Kidney (tissue), 14 donors: Measurements from ENCODE around the gene IRX2. TPM values are rescaled to one million over a fixed set of nuclear protein-coding genes. Genes with fewer than 3 reads are reported as not detected.

Source experiments
- DNase-seq, 5 donors: peaks; one replicate each; pipeline ENCODE4 v3.0.0-alpha.2; 2013 to 2020
- FAIRE-seq: peaks from 2 replicates; lab custom pipeline; 2012; peaks lifted over from hg19 to GRCh38; lab: Jason Lieb, UNC
- H3K27ac ChIP-seq, 2 donors: one replicate each; pipeline ENCODE4 v1.7.0; 2013; ENCODE audit warnings: low read depth in 2 of 2, low read length in 2 of 2, inconsistent platforms in 1 of 2
- H3K27me3 ChIP-seq: one replicate; pipeline ENCODE4 v1.7.1; 2013; ENCODE audit warnings: low read length, inconsistent platforms; ENCODE audit not compliant: control insufficient read depth, insufficient read depth
- H3K36me3 ChIP-seq, 3 donors: one replicate each; pipeline versions ENCODE4 v1.7.0 to v1.7.1; 2013; ENCODE audit warnings: low read length in 3 of 3, control low read depth in 1 of 3, inconsistent platforms in 1 of 3; ENCODE audit not compliant: insufficient read depth in 3 of 3, control insufficient read depth in 2 of 3
- H3K4me1 ChIP-seq, 3 donors: one replicate each; pipeline versions ENCODE4 v1.7.0 to v1.7.1; 2013; ENCODE audit warnings: low read length in 3 of 3, inconsistent platforms in 1 of 3, low read depth in 1 of 3; ENCODE audit not compliant: control insufficient read depth in 2 of 3, insufficient read depth in 2 of 3
- H3K4me3 ChIP-seq, 3 donors: one replicate each; pipeline versions ENCODE4 v1.7.0 to v1.8.1; 2013; ENCODE audit warnings: low read length in 3 of 3, control low read depth in 1 of 3, inconsistent platforms in 1 of 3
- H3K9ac ChIP-seq, 3 donors: one replicate each; pipeline versions ENCODE4 v1.7.0 to v1.7.1; 2013; ENCODE audit warnings: low read length in 3 of 3, control low read depth in 1 of 3, inconsistent platforms in 1 of 3
- H3K9me3 ChIP-seq, 3 donors: one replicate each; pipeline versions ENCODE4 v1.7.0 to v1.7.1; 2013; ENCODE audit warnings: low read length in 3 of 3, control low read depth in 1 of 3, inconsistent platforms in 1 of 3; ENCODE audit not compliant: control insufficient read depth in 2 of 3, insufficient read depth in 1 of 3
- intact Hi-C: fragments of 100-400 bp; cut with DNase I; formaldehyde crosslinking; loops from one replicate; pipeline ENCODE4 v1.11.1; 2022
- polyA plus RNA-seq: library from polyadenylated mRNA; stranded (reverse); fragments of 350-450 nt; fragmentation: Illumina TruSeq; extraction: RNeasy Lipid Tissue Mini Kit (QIAGEN cat#74804); gene quantifications from one replicate; pipeline ENCODE4 v1.2.3, GENCODE V29; 2014; ENCODE audit warnings: low read depth, low replicate concordance; ENCODE audit not compliant: insufficient read depth
- total RNA-seq: library from RNA; stranded (reverse); fragmentation: NEBNext Ultra II Directional; extraction: Animal tissue kit (Norgen Biotek cat#: 25700); gene quantifications from one replicate; pipeline ENCODE4 v1.2.1, GENCODE V29; 2021
- TF ChIP-seq, protein P1 (sequence below): IDR thresholded peaks from 3 replicates; pipeline ENCODE4 v1.5.1; 2012; ENCODE audit warnings: mild to moderate bottlenecking, moderate library complexity, borderline replicate concordance; ENCODE audit not compliant: insufficient read depth; ENCODE audit errors: extremely low read depth
- donor health status: control.
- donor health status: control.
- donor health status: control.
- donor health status: control.
- donor health status: control.
- donor health status: DM: yes; HTN: yes; CAD: no.
- donor health status: Normal renal cell carcinoma (clear cell type).

Gene IRX2
- total and polyA plus RNA-seq, 2 donors from 2014 or later: 11.7 to 44.2 TPM

DNA sequence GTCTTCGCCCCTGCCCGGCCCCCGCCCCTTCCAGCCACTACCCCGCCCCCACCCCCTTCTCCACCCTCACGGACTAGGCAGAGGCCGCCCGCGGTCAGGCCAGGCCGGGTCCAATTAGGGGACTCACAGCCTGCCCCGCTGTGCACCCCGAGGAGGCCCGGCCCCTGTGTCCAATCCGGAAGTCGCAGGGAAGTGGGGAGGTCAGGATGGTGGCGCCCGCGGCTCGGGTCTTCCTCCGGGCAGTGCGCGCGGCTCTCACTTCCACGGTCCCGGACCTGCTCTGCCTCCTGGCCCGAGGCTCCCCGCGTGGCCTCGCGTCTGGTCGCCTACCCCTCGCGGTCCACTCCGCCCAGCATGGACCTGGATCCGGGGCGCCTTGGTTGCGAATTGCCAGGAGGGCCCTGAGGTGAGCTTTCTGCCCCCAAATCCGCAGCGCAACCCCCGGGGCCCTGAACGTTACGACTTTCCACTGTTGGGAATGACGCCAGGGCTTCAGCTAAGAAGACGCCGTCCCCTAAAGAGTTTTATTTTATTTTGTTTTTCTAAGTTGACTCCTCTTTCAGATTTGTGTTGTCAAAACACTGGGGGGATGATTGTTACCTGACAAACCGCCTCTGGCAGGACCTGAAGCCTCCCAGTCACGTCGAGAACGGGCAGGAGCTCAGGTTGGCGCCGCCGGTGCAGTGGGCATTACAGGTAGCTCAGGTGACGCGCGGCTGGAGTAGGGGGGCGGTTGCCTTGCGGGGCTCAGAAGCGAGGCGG, 763 bp upstream of the IRX2 start:
- H3K9ac ChIP-seq: no peak overlapping the region
- peaks cover 0 to 10% (median 0%) of the 10 kb centered on the region in 3 donors for H3K4me1 ChIP-seq
- FAIRE-seq (no peak), DNase-seq (peak in 3 of 5 donors; percentile 39 to 91 (median 58))
- H3K36me3 ChIP-seq: no peaks in the 10 kb centered on the region
- TF ChIP-seq, protein P1, sequence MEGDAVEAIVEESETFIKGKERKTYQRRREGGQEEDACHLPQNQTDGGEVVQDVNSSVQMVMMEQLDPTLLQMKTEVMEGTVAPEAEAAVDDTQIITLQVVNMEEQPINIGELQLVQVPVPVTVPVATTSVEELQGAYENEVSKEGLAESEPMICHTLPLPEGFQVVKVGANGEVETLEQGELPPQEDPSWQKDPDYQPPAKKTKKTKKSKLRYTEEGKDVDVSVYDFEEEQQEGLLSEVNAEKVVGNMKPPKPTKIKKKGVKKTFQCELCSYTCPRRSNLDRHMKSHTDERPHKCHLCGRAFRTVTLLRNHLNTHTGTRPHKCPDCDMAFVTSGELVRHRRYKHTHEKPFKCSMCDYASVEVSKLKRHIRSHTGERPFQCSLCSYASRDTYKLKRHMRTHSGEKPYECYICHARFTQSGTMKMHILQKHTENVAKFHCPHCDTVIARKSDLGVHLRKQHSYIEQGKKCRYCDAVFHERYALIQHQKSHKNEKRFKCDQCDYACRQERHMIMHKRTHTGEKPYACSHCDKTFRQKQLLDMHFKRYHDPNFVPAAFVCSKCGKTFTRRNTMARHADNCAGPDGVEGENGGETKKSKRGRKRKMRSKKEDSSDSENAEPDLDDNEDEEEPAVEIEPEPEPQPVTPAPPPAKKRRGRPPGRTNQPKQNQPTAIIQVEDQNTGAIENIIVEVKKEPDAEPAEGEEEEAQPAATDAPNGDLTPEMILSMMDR: no peak
- intact Hi-C loops: no loop called here
- H3K4me3 ChIP-seq: peak overlapping the region in 1 of 3 donors; percentile 32
- H3K27ac ChIP-seq: peak overlapping the region in 1 of 2 donors; percentile 51
- no peaks in the 10 kb centered on the region for H3K9me3 ChIP-seq
- peaks cover 49% of the 10 kb centered on the region for H3K27me3 ChIP-seq

DNA sequence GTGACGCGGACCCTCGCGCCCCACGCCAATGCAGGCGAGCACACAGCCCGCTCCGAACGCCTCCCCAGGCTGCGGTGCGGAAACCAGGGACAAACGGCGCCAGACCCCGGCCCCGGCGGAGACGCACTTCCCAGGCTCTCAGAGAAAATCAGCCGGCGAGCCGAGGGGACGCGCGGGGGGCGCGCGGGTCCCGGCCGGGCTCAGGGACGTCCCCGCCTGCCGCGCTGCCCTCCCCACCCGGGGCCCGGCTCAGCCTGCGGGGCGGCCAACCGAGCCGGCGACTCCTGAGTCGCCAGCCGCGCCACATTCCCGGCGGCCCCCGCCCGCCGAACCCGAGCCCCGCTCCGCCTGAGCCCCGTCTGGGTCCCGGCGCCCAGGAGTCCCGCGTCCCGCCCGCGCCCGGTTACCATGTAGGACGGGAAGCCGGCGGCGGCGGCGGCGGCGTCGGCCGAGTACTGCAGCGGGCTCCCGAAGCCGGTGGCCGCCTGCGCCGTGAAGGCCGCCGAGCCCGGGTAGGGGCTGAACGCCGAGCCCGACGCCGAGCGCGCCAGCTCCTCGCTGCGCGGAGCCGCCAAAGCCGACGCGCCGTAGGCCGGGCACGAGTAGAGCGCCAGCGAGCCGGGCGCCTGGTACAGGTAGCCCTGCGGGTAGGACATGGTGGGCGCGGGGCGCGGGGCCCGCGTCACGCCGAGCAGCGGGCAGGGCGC, 566 bp downstream of the IRX2 start:
- intact Hi-C loops: no loop called here
- Histone ChIP-seq H3K9ac (no peak overlapping the region), H3K4me3 (peak overlapping the region in 1 of 3 donors; percentile 51), H3K9me3 (peaks cover 0 to 1% (median 0%) of the 10 kb centered on the region in 3 donors), H3K4me1 (peaks cover 0 to 6% (median 0%) of the 10 kb centered on the region in 3 donors), H3K36me3 (no peaks in the 10 kb centered on the region), H3K27ac (no peak overlapping the region), H3K27me3 (peaks cover 49% of the 10 kb centered on the region)
- DNase-seq: peak in 4 of 5 donors; percentile 37 to 65 (median 44)
- TF ChIP-seq, protein P1: no peak
- FAIRE-seq: no peak

DNA sequence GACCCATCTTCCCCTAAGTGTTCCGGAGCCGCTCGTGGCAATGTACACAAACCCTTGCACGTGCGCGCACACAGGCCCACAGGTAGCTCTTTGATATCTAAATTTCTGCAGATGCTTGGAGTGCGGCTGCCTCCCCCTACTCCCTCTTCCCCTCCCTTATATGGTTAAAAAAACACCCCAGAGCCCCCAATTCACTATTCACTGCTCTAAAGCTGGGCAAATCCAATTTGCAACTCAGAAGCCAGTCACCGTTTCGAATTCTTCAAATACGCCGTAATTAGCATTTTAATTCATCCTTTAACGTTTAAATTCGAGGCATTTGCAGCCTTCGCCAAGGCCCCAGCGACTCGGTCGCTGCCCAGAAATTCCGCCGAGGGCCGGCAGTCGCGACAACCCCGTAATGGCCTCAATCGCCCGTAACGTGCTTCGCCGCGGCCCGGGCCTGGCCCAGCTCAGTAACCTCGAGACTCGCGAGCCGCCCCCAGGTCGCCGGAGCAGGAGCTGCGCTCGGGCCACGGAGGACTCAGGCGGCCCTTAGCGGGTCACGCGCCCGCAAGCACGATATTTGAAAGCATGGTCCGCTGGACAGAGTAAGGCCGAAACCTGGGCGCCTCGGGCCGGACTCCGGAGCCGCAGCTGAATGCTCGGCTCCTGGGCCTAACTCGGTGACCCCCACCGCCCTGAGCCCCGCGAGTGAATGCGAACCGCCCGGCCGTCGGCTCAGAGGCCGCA, 1.3 kb downstream of the IRX2 start:
- H3K27me3 ChIP-seq: peaks cover 50% of the 10 kb centered on the region
- peaks cover 0 to 1% (median 0%) of the 10 kb centered on the region in 3 donors for H3K9me3 ChIP-seq
- TF ChIP-seq, protein P1: no peak
- H3K36me3 ChIP-seq: no peaks in the 10 kb centered on the region
- H3K9ac ChIP-seq: no peak overlapping the region
- H3K27ac ChIP-seq: peak overlapping the region in 1 of 2 donors; percentile 34
- peaks cover 0 to 6% (median 0%) of the 10 kb centered on the region in 3 donors for H3K4me1 ChIP-seq
- FAIRE-seq: no peak
- peak overlapping the region in 1 of 3 donors; percentile 51 for H3K4me3 ChIP-seq
- DNase-seq: peak in 2 of 5 donors; percentile 18 to 30
- intact Hi-C loops: no loop called here
